Left forelimb (tissue), 1 donor: ENCODE results near the gene DNAJC12.
"Not testable (repeated sequence)": the region's sequence is repeated elsewhere in the genome, so short reads cannot be mapped to it uniquely, and the experiment has no call there.

ENCODE experiments used
- DNase-seq: peaks from one replicate; pipeline ENCODE4 v3.0.0-alpha.2; 2018; ENCODE audit warnings: low spot score

Gene DNAJC12

DNA sequence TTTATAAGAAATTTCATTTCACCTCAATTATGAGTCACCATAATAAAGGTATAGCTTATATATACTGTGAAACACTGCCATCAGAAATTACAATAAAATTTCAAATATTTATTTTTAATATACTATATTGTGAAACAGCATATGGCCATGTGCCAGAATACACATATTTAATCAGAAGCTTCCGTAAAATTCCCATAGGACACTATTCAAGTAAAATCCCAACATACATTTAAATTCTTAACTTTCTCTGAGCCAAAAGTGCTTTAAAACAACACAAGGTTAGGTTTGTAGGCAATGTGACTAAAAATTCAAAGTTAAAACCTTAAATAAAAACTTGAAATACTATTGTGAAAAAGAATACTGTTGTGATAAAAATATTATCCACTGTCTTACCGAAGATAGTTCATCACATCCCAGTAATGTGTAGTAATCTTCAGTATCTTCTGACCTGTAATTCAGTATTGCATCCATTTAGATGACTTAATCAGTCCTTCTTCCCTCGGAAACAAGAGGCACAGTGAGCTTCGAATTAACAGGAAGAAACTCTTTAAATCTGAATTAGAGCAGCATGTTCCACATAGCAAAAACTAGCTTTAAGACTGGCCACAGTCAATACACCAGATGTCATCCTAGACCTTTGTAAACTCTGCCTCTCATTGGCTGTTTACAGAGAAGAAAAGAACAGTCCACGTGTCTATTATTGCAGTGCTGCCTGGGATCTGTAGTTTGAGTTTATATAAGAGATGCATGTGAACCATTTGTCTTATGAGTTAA, at the start of gene DNAJC12:
TSS of gene DNAJC12 (minus strand) at position 648 of the 774 bp plus-strand sequence. CDS start at position 471, 177 bp downstream.
- no peak for DNase-seq

DNA sequence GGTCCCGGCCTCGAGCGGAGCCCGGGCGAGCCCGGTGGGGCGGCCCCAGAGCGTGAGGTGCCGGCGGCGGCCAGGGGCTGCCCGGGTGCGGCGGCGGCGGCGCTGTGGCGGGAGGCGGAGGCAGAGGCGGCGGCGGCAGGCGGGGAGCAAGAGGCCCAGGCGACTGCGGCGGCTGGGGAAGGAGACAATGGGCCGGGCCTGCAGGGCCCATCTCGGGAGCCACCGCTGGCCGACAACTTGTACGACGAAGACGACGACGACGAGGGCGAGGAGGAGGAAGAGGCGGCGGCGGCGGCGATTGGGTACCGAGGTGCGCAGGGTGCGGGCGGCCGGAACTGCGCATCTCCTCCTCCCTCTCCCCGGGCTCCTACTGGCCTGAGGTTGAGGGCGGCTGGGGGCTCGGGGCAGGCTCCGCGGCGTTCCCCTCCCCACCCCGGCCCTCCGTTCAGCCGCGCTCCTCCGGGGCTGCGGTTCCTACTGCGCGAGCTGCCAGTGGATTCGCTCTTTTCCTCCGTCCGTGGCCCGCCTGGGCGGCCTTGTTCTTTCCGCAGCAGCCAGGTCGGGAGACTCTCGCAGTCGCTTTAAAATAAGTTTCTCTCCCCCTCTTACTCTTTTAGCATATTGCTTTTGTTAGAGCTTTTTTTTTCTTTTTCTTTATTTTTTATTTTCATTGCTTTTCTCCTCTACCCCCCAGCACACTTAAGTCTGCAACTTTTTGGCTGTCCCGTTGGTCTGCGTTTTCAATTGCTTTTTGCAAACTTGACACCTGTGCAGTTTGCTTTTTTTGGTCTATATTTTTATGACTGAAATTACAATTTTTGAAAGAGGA, 47.1 kb upstream of the DNAJC12 start:
- DNase-seq = peak; percentile 89

GRCh38 chr10:67884313-67884841, 46.4 kb upstream of the DNAJC12 start, which contains the start of gene SIRT1:
Gene SIRT1 (plus strand): TSS chr10:67884656. CDS start chr10:67884722, 66 bp downstream.
- peak; percentile 99 for DNase-seq

DNA sequence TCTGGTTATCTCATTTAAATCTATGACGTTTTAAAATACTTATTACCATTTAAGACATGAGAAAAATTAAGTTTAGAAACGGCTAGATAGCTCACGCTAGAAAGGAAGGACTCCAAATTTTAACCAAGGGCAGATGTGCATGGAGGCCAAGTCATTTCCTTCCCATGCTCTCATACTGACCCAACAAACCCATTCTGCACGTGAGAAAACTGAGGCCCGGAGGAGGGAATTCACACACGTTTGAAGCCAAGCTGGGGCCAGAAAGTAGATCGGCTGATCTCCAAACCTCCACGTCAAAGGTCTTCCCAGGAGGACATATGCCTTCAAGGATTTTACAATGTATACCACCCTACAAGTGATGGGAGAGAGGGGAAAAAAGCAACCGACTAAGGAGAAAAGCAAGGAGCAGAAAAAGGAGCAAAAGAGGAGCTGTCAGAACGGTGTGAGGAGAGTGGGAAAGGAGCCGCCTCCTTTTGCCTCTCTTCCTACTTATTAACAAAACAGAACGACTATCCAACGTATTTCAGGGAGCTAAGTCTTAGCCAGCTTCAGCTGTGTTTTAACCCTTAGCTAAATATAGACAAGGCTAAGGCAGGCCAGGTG, 45.8 kb upstream of the DNAJC12 start:
- DNase-seq = no peak

- DNase-seq = no peak
These were observed 40.1 kb upstream of the DNAJC12 start for GRCh38 chr10:67878133-67878532.

- DNase-seq = not testable (repeated sequence)
These were observed 39.4 kb upstream of the DNAJC12 start for GRCh38 chr10:67877421-67877820.

- no peak for DNase-seq
These were observed 37.6 kb upstream of the DNAJC12 start for GRCh38 chr10:67875340-67876238.

- no peak for DNase-seq
These were observed 32.0 kb upstream of the DNAJC12 start for GRCh38 chr10:67869996-67870395.

DNA sequence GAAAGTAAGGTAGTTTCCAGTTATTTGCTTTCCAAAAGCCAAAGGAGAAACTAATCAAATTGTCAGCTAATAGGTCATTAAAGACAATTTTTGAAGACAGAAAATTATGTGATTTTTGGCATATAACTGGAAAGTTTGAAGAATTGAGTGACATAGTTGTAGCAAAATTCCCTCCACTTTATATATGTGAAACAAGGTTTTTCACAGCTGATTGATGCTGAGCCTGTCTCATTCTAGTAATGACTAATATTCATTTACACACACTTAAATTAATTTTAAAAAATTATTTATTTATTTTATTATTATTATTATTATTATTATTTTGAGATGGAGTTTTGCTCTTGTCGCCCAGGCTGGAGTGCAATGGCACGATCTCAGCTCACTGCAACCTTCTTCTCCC, 30.1 kb upstream of the DNAJC12 start:
- no peak for DNase-seq

GRCh38 chr10:67864607-67865371, 26.8 kb upstream of the DNAJC12 start:
- DNase-seq = no peak

- DNase-seq = no peak
These were observed 25.1 kb upstream of the DNAJC12 start for GRCh38 chr10:67863094-67863493.

DNA sequence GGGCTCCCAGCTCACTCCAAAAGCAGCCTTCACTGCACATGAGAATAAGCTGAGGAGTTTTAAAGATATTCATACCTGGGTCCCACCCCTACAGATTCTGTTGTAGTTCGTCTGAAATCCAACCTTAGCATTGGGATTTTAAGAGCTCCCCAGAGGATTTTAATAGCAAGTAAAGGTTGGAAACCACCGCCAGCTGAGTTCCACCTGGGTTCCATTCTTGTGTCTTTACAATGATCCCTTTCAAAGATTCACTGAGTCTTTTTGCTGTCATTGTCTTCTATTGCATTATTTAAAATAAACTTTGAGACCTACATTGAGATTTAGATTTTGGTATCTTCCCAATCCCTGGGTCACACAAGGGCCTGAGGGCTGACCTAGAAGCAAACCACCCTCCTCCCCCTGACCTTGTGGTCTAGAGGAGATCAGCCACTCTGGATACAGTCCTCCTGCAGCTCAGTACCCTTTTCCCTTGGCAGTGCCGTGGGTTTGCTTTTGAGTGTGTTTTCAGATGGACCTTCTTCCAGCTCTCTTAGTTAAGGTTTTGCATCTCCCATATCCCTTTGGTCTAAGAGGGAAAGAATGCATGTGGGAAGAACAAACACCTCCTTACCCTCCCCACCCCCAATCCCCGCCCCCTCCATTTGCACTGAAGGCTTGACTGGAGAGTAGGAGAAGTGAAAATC, 23.9 kb upstream of the DNAJC12 start:
- DNase-seq = no peak

DNA sequence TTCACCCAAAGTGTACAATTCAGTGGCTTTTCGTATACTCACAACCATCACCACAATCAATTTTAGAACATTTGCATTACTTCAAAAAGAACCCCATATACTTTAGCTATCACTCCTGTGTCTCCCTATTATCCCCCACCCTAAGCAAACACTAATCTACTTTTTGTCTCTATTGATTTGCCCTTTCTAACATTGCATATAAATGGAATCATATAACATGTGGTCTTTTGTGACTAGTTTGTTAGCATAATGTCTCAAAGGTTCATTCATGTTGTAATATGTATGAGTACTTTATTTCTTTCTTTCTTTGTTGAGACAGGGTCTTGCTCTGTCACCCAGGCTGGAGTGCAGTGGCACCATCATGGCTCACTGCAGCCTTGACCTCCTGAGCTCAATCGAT, 21.0 kb upstream of the DNAJC12 start:
- DNase-seq = no peak

GRCh38 chr10:67853512-67853911, 15.5 kb upstream of the DNAJC12 start:
- DNase-seq = no peak

GRCh38 chr10:67852761-67853160, 14.8 kb upstream of the DNAJC12 start:
- no peak for DNase-seq

GRCh38 chr10:67851186-67851585, 13.2 kb upstream of the DNAJC12 start:
- no peak for DNase-seq

- DNase-seq = peak; percentile 95
These were observed 11.5 kb upstream of the DNAJC12 start for GRCh38 chr10:67849331-67850011.

- no peak for DNase-seq
These were observed 5.3 kb upstream of the DNAJC12 start for GRCh38 chr10:67843284-67843683.

DNA sequence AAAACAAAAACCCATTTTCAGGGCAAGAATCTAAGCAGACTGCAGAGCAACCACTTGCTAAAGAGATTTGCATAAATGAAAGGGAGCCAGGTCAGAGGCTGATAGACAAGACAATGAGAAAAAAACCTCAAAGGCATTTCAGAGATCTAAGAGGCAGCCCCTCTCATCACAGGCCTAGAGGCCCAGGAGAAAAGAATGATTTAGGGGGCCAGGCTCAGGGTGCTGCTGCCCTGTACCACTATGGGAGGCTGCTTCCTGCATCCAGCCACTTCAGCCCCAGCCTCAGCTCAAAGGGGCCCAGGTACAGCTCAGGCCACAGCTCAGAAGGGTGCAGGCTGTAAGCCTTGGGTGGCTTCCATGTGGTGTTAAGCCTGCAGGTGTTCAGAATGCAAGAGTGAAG, 3.7 kb upstream of the DNAJC12 start:
- DNase-seq = no peak
